GM12878 (cell line): ENCODE measurements around the gene IFI30. TPM values are rescaled to one million over a fixed set of nuclear protein-coding genes. Genes with fewer than 3 reads are reported as not detected.

Experiments
- BHLHE40 ChIP-seq, 2 experiments: fragments of 450-650 bp in 1 of 2; IDR thresholded peaks; 2 replicates each; pipeline ENCODE4 v1.6.1; 2011 to 2017; ENCODE audit warnings: low read depth in 2 of 2, borderline replicate concordance in 1 of 2, improper control_type of control experiment in 1 of 2, low read length in 1 of 2, mild to moderate bottlenecking in 1 of 2
- CBFB ChIP-seq: IDR thresholded peaks from 2 replicates; pipeline ENCODE4 v1.6.1; 2016; ENCODE audit warnings: antibody characterized with exemption, low read depth
- CEBPB ChIP-seq, 2 experiments: fragments of 150-350 bp in 1 of 2; IDR thresholded peaks; 2 replicates each; pipeline ENCODE4 v1.6.1; 2012 to 2014; ENCODE audit warnings: low read depth in 2 of 2, low read length in 2 of 2, borderline replicate concordance in 1 of 2, inconsistent platforms in 1 of 2
- CREB1 ChIP-seq: IDR thresholded peaks from 2 replicates; pipeline ENCODE4 v1.6.1; 2012; ENCODE audit warnings: low read depth, mild to moderate bottlenecking, inconsistent platforms
- DPF2 ChIP-seq: fragments of 450-650 bp; IDR thresholded peaks from 2 replicates; pipeline ENCODE4 v1.6.1; 2017; ENCODE audit warnings: mild to moderate bottlenecking
- EP300 ChIP-seq, 2 experiments: fragments of 150-350 bp in 1 of 2; IDR thresholded peaks; 2 replicates each; pipeline ENCODE4 v1.6.1; 2011 to 2012; ENCODE audit warnings: low read depth in 2 of 2, low read length in 2 of 2, borderline replicate concordance in 1 of 2, improper control_type of control experiment in 1 of 2, inconsistent platforms in 1 of 2; ENCODE audit not compliant: control insufficient read depth in 1 of 2
- ETV6 ChIP-seq, 2 experiments: fragments of 450-650 bp in 1 of 2; IDR thresholded peaks in 1 of 2; conservative IDR thresholded peaks in 1 of 2; 2 replicates each; pipeline ENCODE4 v1.6.1; 2014; ENCODE audit warnings: antibody characterized with exemption in 1 of 2, borderline replicate concordance in 1 of 2, low read depth in 1 of 2, mild to moderate bottlenecking in 1 of 2, moderate library complexity in 1 of 2
- FOS ChIP-seq: IDR thresholded peaks from 3 replicates; pipeline ENCODE4 v1.6.1; 2011; ENCODE audit warnings: borderline replicate concordance; ENCODE audit not compliant: insufficient read length; ENCODE audit errors: extremely low read depth
- HDAC2 ChIP-seq: fragments of 200-600 bp; sonication (generic); IDR thresholded peaks from 2 replicates; pipeline ENCODE4 v1.6.1; 2017
- IRF4 ChIP-seq: IDR thresholded peaks from 2 replicates; pipeline ENCODE4 v1.6.1; 2011; ENCODE audit warnings: low read depth, low read length
- KDM1A ChIP-seq: fragments of 200-600 bp; sonication (generic); IDR thresholded peaks from 2 replicates; pipeline ENCODE4 v1.6.1; 2016; ENCODE audit warnings: borderline replicate concordance
- KLF5 ChIP-seq: fragments of 450-650 bp; IDR thresholded peaks from 2 replicates; pipeline ENCODE4 v1.6.1; 2014; ENCODE audit warnings: mild to moderate bottlenecking; ENCODE audit not compliant: partially characterized antibody
- NBN ChIP-seq: fragments of 450-650 bp; IDR thresholded peaks from 2 replicates; pipeline ENCODE4 v1.6.1; 2016
- NFYB ChIP-seq: IDR thresholded peaks from 2 replicates; pipeline ENCODE4 v1.6.1; 2011; ENCODE audit warnings: low read depth, mild to moderate bottlenecking, low read length, improper control_type of control experiment, moderate library complexity; ENCODE audit not compliant: insufficient read depth
- PAX5 ChIP-seq: IDR thresholded peaks from 2 replicates; pipeline ENCODE4 v1.6.1; 2011; ENCODE audit warnings: low read depth, low read length, borderline replicate concordance
- PML ChIP-seq: IDR thresholded peaks from 2 replicates; pipeline ENCODE4 v1.6.1; 2012; ENCODE audit warnings: low read length, inconsistent platforms
- POLR2AphosphoS5 ChIP-seq: IDR thresholded peaks from 2 replicates; pipeline ENCODE4 v1.6.1; 2011; ENCODE audit warnings: mild to moderate bottlenecking, low read length, inconsistent platforms
- RAD51 ChIP-seq: fragments of 450-650 bp; IDR thresholded peaks from 2 replicates; pipeline ENCODE4 v1.6.1; 2016; ENCODE audit warnings: moderate library complexity, mild to moderate bottlenecking, inconsistent platforms
- SIN3A ChIP-seq: IDR thresholded peaks from 2 replicates; pipeline ENCODE4 v1.6.1; 2012; ENCODE audit warnings: low read depth, low read length, improper control_type of control experiment
- STAT3 ChIP-seq: IDR thresholded peaks from 2 replicates; pipeline ENCODE4 v1.6.1; 2011; ENCODE audit warnings: low read depth, low read length, improper control_type of control experiment
- TBL1XR1 ChIP-seq: IDR thresholded peaks from 2 replicates; pipeline ENCODE4 v1.6.1; 2012; ENCODE audit warnings: low read depth, low read length, improper control_type of control experiment
- ZNF207 ChIP-seq: fragments of 450-650 bp; IDR thresholded peaks from 2 replicates; pipeline ENCODE4 v1.6.1; 2014; ENCODE audit warnings: antibody characterized with exemption, mild to moderate bottlenecking, borderline replicate concordance
- polyA plus RNA-seq, 11 experiments: library from polyadenylated mRNA; depleted of rRNA in 4 of 11; unstranded in 6 of 11; stranded (reverse) in 5 of 11; fragments of >200 nt; fragmentation: Nextera tagmentation in 4 of 11; fragmentation: Illumina TruSeq in 1 of 11; extraction: Ambion mirVana in 4 of 11; extraction: Trizol in 1 of 11; gene quantifications; 1 replicate in 1 of 11; 2 replicates in 10 of 11; pipeline versions ENCODE4 v1.2.1 to v1.2.3, GENCODE V29; 2011 to 2016; ENCODE audit warnings: inconsistent platforms in 2 of 11, missing spikeins in 2 of 11, low read depth in 1 of 11
- total RNA-seq, 4 experiments: library from RNA; depleted of rRNA in 3 of 4; stranded (reverse); fragments of >200 nt in 3 of 4; fragmentation: Illumina TruSeq in 1 of 4; extraction: Trizol in 1 of 4; gene quantifications; 2 replicates each; pipeline versions ENCODE4 v1.2.1 to v1.2.3, GENCODE V29; 2013 to 2021
- TF ChIP-seq, protein P1 (sequence below): fragments of 450-650 bp; IDR thresholded peaks from 2 replicates; pipeline ENCODE4 v1.6.1; 2017; ENCODE audit warnings: mild to moderate bottlenecking, moderate library complexity
- TF ChIP-seq, protein P2 (sequence below): fragments of 450-650 bp; IDR thresholded peaks from 2 replicates; pipeline ENCODE4 v1.6.1; 2016; ENCODE audit warnings: mild to moderate bottlenecking, moderate library complexity, borderline replicate concordance

The IFI30 gene
- total and polyA plus RNA-seq, 10 of the 15 experiments (the other 5 are each of a cell fraction or from before 2014, with no cell fraction given) = 221 to 1,112 (median 451) TPM

DNA sequence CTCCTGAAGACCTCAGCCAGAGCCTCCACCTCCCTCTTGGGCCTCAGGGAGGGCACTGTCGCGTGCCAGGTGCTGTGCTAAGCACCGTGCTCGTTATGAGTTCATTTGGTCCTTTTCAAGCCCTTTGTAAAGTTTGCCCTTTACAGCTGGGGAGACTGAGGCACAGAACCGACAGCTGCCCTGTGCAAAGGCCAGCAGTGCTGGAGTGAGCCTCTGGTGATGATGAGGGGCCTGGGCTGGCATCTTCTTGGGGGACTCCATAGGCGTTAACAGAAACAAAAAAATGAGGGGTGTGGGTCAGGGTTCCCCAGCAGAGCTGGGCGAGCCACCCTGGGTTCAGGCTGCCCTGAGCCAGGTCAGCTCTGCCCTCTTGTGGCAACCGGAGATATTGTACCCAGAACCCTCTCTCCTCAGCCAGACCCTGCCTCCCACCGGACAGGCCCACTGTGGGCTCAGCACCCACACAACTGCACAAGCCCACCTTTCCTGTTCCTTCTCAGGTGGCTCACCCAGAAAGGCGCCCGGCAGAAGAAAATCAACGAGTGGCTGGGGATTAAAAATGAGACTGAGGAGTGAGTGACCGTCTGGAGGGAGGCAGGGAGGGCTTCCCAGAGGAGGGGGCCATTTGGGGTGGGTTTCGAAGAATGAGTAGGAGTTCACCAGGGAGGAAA, 5.5 kb upstream of the IFI30 start (continued):
- TF ChIP-seq, protein P1, sequence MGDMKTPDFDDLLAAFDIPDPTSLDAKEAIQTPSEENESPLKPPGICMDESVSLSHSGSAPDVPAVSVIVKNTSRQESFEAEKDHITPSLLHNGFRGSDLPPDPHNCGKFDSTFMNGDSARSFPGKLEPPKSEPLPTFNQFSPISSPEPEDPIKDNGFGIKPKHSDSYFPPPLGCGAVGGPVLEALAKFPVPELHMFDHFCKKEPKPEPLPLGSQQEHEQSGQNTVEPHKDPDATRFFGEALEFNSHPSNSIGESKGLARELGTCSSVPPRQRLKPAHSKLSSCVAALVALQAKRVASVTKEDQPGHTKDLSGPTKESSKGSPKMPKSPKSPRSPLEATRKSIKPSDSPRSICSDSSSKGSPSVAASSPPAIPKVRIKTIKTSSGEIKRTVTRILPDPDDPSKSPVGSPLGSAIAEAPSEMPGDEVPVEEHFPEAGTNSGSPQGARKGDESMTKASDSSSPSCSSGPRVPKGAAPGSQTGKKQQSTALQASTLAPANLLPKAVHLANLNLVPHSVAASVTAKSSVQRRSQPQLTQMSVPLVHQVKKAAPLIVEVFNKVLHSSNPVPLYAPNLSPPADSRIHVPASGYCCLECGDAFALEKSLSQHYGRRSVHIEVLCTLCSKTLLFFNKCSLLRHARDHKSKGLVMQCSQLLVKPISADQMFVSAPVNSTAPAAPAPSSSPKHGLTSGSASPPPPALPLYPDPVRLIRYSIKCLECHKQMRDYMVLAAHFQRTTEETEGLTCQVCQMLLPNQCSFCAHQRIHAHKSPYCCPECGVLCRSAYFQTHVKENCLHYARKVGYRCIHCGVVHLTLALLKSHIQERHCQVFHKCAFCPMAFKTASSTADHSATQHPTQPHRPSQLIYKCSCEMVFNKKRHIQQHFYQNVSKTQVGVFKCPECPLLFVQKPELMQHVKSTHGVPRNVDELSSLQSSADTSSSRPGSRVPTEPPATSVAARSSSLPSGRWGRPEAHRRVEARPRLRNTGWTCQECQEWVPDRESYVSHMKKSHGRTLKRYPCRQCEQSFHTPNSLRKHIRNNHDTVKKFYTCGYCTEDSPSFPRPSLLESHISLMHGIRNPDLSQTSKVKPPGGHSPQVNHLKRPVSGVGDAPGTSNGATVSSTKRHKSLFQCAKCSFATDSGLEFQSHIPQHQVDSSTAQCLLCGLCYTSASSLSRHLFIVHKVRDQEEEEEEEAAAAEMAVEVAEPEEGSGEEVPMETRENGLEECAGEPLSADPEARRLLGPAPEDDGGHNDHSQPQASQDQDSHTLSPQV = no peak
- TF ChIP-seq ETV6 (conservative IDR thresholded peaks at IDR 0.05 in 1 of 2, IDR thresholded peaks at IDR 0.05 in 1 of 2; ENCODE audit: borderline replicate concordance in 1 of 2, low read depth in 1 of 2) (no peak), POLR2AphosphoS5 (no peak), TBL1XR1 (0 out of 2 replicates have a peak, but pooled peaks have one; percentile 15), RAD51 (no peak), PAX5 (no peak), ZNF207 (peak; percentile 49; the same call in 1 of the 2 replicates), HDAC2 (no peak), KDM1A (no peak), SIN3A (no peak), CEBPB (IDR thresholded peaks at IDR 0.05; ENCODE audit: borderline replicate concordance in 1 of 2, low read depth in 2 of 2, low read length in 2 of 2) (no peak), NFYB (no peak), CBFB (no peak), CREB1 (no peak), IRF4 (0 out of 2 replicates have a peak, but pooled peaks have one; percentile 27), PML (no peak), DPF2 (no peak; the same call in 1 of the 2 replicates), FOS (no peak), EP300 (IDR thresholded peaks at IDR 0.05; ENCODE audit: borderline replicate concordance in 1 of 2, control insufficient read depth in 1 of 2, low read depth in 2 of 2, low read length in 2 of 2) (no peak), NBN (peak; percentile 52; the same call in 1 of the 2 replicates), BHLHE40 (IDR thresholded peaks at IDR 0.05; ENCODE audit: borderline replicate concordance in 1 of 2, low read depth in 2 of 2, low read length in 1 of 2) (0 out of 4 replicates have a peak, but pooled peaks of 1 of the 2 experiments have one; percentile 37), KLF5 (no peak), STAT3 (no peak)
- TF ChIP-seq, protein P2, sequence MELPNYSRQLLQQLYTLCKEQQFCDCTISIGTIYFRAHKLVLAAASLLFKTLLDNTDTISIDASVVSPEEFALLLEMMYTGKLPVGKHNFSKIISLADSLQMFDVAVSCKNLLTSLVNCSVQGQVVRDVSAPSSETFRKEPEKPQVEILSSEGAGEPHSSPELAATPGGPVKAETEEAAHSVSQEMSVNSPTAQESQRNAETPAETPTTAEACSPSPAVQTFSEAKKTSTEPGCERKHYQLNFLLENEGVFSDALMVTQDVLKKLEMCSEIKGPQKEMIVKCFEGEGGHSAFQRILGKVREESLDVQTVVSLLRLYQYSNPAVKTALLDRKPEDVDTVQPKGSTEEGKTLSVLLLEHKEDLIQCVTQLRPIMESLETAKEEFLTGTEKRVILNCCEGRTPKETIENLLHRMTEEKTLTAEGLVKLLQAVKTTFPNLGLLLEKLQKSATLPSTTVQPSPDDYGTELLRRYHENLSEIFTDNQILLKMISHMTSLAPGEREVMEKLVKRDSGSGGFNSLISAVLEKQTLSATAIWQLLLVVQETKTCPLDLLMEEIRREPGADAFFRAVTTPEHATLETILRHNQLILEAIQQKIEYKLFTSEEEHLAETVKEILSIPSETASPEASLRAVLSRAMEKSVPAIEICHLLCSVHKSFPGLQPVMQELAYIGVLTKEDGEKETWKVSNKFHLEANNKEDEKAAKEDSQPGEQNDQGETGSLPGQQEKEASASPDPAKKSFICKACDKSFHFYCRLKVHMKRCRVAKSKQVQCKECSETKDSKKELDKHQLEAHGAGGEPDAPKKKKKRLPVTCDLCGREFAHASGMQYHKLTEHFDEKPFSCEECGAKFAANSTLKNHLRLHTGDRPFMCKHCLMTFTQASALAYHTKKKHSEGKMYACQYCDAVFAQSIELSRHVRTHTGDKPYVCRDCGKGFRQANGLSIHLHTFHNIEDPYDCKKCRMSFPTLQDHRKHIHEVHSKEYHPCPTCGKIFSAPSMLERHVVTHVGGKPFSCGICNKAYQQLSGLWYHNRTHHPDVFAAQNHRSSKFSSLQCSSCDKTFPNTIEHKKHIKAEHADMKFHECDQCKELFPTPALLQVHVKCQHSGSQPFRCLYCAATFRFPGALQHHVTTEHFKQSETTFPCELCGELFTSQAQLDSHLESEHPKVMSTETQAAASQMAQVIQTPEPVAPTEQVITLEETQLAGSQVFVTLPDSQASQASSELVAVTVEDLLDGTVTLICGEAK = no peak
